Nucleus accumbens (tissue), 56 donors: ENCODE data around the gene GALNT2.

ENCODE experiments used
- DNase-seq, 56 donors: peaks; one replicate each; lab custom pipeline; 2025; lab: John Stamatoyannopoulos, UW

GALNT2 gene

DNA sequence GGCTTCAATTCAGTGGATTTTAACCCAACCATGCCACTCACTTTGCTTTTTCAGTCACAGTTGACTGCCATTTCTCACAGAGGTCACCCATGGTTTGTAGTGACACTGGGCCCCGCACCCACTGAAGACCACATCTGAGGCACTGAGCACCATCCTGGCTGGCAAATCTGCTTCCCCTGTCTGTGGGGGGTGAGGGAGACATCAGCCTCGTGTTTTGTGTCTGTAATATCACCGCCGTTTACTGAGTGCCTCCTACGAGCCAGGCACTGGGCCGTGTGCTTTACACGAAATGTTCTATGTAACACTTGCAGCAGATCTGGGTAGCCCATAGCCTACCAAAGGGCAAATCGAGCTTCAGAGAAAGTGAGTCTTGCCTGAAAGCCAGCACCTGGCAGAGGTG lies 197.3 kb downstream of the GALNT2 start:
- DNase-seq = no peak

DNA sequence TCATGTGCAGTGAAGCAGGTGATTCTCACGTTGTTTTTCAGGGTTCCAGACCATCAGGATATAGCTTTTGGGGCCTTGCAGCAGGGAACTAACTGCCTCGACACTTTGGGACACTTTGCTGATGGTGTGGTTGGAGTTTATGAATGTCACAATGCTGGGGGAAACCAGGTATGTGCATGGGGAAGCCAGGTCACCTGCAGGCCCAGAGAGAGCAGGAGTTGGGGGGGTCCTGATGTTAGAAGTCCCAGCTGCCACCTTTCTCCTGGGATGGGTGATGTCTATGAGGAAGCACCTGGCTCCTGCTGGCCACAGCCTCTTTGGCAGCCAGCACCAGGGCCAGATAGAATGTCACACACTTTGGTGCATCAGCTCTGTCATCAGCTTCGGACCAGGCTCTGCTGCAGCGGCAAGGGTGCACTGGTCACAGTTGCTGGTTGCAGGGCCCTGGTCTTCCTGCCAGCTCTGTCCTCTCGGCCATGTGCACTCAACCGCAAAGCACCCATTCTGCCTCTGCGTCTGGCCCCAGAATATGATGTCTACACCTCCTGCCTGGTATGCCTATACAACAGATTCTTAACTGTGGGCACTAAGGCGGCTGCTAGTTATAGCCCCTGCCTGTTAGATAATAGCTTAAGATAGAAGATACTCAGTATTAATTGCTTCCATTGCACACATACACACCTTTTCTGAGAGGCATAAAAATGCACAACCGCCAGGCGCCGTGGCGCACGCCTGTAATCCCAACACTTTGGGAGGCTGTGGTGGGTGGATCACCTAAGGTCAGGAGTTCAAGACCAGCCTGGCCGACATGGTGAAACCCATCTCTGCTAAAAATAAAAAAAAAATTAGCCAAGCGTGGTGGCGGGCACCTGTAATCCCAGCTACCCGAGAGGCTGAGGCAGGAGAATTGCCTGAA lies 198.4 kb downstream of the GALNT2 start:
- DNase-seq = no peak

DNA sequence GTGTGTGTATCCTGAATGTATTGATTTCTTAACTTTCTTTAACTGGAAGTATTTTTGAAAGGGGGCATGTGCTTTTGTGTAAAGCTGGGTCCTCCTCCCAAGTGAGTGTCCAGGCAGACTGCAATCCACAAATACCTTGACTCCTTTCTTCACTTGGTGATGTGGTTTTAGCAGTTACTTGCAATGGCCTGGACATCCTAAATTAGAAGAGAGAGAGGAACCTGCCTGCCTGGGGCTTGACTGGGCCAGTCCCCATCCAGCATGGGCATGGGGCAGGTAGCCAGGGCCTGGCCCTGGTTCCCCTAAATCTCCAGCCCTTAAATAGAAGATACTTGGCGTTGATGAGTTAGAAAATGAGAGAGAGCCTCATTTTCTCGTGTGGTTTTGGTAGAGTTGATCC lies 199.4 kb downstream of the GALNT2 start:
- no peak for DNase-seq

DNA sequence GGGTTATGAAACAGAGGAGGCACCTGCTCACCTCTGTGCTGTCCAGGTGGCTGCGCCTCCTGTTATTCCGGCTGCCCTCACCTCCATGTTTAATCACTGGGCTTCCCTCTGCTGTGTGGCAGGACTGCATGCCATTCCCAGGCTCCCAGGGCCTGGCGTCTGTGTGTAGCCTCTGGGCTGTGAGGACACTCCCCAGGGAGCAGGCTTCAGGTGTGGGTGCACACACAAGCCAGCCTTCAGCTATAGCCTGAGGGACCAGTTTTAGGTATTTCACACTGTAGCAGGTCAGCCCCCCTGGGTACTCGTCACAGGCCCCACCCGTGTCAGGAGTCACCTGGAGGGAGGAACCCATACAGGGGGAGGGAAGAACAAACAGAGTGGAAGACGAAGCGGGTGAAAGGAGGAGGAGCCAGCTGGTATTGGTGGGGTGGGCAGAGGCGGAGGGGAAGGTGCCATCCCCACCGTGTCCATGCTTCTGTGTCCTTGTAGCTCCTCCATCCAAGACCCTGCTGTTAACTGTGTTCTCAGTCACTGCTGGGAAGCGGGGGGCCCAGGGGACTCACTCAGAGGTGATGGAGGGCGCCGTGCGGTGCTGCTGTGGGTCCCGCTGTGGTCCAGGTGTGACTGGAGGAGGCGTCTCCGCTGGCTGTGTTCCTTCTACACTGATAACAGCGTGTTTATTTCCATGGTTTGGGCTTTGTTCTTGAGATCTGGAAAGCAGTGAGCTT lies 200.5 kb downstream of the GALNT2 start:
- DNase-seq = no peak

DNA sequence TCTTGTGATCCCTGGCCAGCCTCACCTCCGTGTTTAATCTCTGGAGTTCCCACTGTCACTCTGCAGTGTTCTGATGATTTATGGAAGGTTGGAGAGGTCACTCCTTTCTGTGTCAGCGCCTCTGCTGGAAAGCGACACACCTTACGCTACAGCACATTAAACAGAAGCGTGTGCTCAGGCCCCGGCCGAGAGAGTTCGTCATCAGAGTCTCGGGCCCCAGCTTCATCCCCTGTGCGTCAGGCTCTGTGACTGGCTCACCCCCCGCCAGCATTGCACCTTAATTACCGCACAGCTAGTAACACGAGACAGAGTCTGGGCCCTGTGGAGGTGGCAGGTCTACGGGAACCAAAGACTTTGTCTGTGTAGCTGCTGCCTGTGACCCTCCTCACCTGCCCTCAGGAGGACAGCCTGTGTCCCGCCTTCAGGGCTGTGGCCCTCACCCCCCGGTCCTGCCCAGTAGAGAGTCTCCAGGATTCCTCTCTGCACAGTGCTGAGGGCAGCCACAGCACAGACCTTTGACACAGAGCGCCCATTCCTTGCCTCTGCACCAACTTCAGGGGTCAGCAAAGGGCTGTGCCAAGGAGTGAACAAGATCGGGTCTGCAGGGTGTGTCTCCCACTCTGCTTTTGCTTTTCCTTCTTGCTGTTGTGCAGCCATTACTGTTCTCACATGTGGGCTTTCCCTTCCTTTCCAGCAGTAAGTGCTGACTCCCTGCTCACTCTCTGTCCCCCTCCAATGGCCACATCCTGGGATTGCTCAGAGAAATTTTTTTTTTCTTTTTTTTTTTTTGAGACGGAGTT lies 201.5 kb downstream of the GALNT2 start:
- DNase-seq = peak in 9 of 56 donors; percentile 11 to 46 (median 22)

DNA sequence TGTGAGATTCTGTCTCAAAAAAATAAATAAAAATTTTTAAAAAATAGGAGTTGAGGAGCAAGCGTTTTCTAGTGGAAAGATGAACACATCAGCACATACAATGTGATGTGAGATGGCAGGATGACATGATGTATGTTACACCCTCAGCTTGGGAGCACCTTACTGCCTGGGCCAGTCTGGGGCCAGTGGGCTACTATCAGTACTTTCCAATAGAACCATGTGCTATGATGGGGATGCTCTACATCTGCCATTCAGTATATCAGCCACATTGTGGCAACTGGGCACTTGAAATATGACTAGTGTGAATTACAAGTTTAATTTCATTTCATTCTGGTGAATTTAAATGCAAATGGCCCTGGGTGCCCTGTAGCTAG lies 203.1 kb downstream of the GALNT2 start:
- no peak for DNase-seq

DNA sequence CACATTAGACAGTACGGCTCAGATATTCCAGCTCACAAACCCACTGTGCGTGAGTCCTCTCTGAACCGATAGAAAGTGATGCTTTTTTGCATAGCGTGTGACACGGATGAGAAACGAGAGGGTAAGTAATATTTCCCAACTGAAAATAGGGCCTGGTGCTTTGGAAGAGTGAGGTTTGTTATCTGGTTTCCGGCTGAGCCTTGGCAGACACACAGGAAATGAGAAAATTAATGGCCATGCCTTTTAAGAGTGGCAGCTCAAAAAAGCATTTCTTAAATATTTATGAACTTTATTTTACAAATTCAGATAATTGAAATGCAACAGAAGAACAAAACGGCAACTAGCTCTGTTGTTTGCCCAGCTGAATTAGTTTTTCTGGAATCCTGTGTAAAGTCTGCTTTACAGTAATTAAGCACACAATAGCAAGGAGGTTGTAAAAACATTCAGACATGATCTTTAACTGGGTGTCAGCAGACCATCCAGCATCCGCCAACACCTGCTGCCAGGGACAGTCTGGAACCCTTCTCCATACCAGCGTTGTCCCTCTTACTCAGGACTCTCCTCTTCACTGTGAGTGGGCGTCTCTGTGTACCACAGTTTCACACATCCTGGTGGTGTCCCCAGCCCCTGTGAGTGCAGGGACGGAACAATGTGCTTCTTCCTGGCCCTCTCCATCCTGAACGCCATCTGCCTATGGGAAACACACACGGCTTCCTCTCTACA lies 203.7 kb downstream of the GALNT2 start:
- DNase-seq = no peak

DNA sequence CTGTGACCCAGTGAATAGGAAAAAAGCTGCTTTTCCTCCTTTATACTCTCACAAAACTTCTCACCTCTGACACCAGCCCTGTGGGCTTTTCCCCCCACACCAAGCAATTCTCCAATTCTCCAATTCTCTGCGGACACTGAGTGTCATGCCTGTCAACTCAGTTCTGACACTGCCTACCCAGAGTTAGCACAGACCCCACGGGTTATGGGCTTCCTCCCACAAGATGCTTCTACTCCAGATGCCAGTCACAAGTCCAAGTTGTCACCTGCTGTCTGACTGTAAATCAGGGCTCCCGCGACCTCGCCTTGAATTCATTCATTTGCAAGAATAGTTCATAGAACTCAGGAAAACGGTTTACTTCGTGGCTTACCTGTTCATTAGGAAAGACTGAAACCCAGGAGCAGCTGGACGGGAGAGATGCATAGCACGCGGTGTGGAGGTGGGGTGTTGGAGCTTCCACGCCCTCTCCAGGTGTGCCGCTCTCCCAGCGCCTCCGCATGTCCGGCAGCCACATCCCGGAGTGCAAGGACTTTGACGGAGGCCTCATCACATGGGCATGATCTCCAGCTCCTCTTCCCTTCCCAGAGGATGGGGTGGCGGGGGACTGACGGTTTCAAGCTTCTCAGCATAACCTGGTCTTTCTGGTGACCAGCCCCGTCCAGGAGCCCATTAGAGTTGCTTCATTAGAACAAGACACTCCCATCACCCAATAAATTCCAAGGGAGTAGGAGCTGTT lies 204.4 kb downstream of the GALNT2 start:
- no peak for DNase-seq

DNA sequence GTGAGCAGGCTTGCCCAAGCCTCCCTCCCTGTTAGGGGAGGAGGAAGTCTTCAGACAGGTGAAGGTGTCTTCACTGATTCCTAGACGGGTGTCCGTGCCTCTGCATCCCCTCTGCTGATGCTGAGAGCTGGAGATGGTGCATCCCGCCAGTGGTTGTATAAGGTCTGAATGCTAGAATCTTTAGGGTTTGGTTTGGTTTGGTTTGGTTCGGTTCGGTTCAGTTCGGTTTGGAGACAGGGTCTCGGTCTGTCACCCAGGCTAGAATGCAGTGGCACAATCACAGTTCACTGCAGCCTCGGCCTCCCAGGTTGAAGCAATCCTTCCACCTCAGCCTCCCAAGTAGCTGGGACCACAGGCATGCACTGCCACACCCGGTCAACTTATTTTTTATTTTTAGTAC lies 205.5 kb downstream of the GALNT2 start:
- DNase-seq = no peak

DNA sequence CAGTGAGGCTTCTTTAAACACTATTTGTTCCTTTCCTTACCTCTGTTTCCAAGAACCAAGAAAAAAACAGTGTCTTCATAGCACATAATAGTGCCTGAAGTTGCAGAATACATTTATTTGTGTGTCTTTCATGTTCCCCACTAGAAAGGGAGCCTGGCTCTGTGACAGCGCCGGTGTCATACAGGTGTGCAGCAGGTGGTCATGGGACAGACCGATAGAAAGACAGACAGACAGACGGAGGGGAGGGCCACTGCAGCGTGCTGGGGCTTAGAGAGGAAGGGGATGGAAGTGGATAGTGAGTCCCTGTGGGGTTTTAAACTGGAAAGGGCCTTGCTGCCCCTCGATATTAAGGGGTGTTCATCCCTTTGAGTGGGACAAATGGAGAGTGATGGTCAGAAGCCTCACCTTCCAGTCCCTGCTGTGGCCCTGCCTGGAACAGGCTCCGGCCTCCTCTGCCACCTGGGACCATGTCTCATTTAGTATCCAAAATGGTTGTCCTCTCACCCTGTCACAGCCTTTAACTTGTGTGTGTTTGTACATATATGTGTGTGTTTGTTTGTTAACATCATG lies 206.2 kb downstream of the GALNT2 start:
- DNase-seq = no peak

DNA sequence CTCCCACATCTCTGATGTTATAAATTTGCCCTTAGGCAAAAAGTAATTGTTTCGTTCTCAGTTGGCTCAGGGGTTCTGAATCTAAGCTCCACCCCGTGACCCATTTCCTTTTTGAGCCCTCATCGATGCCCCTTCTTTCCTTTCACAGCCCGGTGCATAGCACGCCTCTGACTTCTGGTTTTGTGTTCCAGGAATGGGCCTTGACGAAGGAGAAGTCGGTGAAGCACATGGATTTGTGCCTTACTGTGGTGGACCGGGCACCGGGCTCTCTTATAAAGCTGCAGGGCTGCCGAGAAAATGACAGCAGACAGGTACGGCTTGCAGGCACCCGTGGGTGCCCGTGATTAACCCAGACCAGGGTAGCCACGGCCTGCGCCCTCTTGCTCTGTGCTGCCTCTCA lies 207.2 kb downstream of the GALNT2 start:
- DNase-seq = no peak

DNA sequence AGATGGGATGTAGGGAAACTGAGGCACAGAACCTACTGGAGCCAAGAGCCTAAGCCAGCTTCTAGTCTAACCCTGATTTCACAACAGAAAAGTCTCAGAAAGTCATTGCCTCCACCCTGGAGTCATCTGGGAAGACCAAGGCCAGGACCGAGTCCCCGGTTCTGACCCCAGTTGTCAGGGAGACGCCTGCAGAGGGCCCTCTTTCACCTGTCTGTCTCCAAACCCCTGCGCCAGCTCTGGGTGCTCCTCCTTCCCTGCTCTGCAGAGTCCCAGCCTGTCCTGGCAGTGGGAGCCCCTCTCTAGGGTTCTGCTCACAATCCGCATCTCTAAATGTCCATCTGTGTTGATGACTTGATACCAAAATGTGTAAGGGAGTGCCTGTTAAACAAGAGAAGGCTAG lies 209.4 kb downstream of the GALNT2 start:
- no peak for DNase-seq

DNA sequence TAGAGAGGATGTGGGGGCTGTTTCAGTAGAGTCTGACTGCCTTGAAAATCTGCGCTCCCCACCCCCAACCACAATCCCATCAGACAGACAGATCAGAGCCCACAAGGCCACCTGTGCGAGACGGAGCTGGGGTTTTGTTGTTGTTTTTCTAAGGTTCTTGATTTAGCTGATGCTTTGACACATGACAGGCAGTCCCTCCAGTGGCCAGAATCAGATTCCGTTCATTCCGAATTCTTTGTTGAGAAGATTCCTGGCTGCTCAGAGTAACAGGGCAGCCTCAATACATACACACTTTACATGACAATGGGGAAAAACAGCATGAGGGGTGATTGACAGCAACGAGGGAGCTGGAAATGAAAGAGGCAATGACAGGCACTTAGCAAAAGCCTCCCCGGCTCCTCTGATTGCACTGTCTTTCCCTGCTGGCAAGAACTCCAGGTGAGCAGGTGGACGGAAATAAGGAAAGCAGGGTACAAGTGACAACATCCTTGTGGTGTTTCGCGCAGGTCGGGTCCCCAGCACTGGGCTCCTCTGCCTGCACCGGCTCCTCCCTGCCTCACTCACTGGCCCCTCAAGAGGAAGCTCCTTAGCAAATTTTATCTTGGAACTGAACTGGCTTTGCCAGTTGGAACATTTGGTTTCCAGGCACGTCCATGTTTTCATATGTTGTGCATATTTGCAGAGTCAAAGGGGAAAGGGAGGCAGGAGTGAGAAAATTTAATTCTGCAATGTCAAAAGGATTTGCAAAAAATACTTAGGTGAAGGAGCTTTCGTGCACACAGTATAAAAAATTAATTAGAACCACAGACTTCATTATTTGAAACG lies 210.4 kb downstream of the GALNT2 start:
- no peak for DNase-seq

DNA sequence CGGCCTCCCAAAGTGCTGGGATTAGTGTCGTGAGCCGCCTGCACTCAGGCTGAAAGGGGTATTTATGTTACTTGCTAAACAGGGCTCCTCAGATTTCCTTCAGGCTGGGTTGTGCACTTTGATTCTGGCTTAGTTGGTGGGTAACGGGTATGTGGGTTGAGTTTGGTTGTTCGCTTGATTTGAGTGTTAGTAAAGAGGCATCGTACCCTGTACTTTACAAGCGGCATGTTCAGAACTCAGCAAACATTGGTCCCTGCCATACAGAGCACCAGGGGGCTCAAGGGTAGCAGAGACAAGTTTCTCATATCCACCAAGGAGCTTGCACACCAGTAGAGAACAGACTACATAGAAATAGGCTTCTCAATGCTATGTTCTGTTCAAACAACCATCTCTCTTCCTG lies 211.3 kb downstream of the GALNT2 start:
- DNase-seq = no peak

DNA sequence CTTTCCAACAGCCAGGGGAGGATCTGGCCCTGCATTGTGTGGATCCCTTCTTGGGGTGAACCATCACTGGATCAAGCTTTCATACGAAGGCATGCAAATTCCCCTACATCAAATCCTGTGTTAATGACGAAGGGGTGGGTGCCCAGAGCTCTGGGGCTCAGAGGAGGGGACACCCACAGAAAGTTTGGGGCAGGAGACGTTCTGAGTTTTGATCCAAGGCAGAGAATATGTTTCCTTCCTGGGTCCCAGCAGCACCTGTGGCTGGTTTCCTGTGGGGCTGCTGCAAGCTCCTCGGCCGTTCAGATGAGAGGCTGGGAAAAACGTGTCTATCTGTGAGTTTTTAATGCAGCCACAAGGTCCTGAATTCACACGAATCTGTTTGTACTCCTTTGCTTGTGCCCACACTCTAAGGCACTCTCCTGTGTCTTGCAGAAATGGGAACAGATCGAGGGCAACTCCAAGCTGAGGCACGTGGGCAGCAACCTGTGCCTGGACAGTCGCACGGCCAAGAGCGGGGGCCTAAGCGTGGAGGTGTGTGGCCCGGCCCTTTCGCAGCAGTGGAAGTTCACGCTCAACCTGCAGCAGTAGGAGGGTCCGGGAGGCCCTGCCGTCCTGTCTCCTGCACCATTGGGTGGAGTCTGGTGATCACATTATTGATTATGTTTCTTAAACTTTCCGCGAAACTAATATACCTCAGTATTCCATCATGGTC lies 212.0 kb downstream of the GALNT2 start:
- DNase-seq = no peak

DNA sequence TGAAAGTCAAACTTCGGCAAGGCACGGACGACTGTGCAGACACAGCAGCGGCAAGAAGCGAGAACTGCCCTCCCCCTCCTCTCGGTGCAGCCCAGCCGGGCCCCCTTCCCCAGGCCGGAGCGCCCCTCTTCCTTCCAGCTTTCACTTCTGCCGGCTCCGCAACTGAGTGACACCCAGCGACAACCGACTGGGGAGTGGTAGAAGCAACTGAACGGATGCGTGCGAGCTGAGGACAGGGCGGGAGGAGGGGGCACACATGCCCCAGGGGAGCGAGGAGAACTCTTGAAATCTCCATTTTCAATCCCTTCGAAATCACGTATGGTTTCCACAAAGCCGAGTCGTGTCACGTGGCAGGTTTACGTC lies 212.5 kb downstream of the GALNT2 start:
- no peak for DNase-seq

DNA sequence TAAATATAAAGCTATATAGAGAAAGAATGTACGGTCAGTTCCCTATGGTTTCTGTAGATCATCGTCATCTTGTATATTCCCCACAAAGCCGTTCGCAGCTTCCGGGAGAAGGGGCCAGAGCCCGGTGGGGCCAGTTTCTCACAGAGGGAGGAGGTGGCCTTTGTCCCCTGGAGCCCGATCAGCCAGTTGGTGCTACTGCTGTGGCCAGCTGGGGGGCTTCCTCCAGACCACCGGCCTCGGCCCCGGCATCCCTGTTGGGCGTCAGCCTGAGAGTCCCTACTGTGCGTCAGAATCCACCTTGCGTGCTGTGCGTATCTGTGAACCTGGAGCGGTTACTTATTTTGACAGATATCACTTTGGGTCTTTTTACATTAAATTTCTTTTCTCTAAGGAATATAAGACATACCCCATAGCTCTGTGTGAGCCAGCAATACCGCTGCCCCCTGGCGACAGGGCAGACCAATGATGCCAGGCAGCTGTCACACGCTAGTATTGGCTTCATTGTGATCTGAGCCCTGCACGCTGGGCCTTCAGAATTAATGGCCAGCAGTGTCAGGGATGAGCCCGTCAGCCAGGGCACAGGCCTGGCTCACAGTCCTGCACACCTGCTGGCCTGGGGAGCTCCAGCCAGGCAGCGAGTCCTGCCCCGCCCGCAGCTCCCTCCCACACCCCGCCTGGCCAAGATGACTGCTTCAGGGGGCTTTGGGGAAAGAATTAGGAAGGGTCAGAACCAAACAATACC lies 213.2 kb downstream of the GALNT2 start:
- peak in 3 of 56 donors; percentile 6 to 28 (median 23) for DNase-seq
